CD14-positive monocyte (primary cell): ENCODE data around the gene DIDO1. TPM values are rescaled to one million over a fixed set of nuclear protein-coding genes. Genes with fewer than 3 reads are reported as not detected.

Experiments used
- DNase-seq, 3 donors: peaks; one replicate each; pipeline ENCODE4 v3.0.0-alpha.2; 2011 to 2022
- H2AFZ ChIP-seq: 2 replicates; pipeline ENCODE4 v1.6.0; 2012; ENCODE audit warnings: mild to moderate bottlenecking, low read depth, low read length, inconsistent platforms; ENCODE audit not compliant: insufficient read depth, poor library complexity, severe bottlenecking
- H3K27ac ChIP-seq, 2 donors: 1 replicate in 1 of 2; 2 replicates in 1 of 2; pipeline ENCODE4 v1.5.1; 2012 to 2013; ENCODE audit warnings: low read length in 2 of 2, control low read depth in 1 of 2, inconsistent platforms in 1 of 2, low read depth in 1 of 2, mild to moderate bottlenecking in 1 of 2
- H3K27me3 ChIP-seq, 2 donors: one replicate each; pipeline versions ENCODE4 v1.6.0 to v1.6.1; 2011 to 2013; ENCODE audit warnings: low read length in 2 of 2; ENCODE audit not compliant: control insufficient read depth in 2 of 2, insufficient read depth in 2 of 2
- H3K36me3 ChIP-seq, 2 donors: replicated peaks in 1 of 2; 1 replicate in 1 of 2; 2 replicates in 1 of 2; pipeline versions ENCODE4 v1.5.1 to v1.6.1; 2012 to 2013; ENCODE audit warnings: low read length in 2 of 2, control low read depth in 1 of 2, inconsistent platforms in 1 of 2, mild to moderate bottlenecking in 1 of 2; ENCODE audit not compliant: insufficient read depth in 2 of 2, control insufficient read depth in 1 of 2
- H3K4me1 ChIP-seq, 2 donors: 1 replicate in 1 of 2; 2 replicates in 1 of 2; pipeline versions ENCODE4 v1.5.1 to v1.6.1; 2012 to 2013; ENCODE audit warnings: low read length in 2 of 2, control low read depth in 1 of 2, inconsistent platforms in 1 of 2, mild to moderate bottlenecking in 1 of 2, moderate library complexity in 1 of 2; ENCODE audit not compliant: insufficient read depth in 2 of 2, control insufficient read depth in 1 of 2
- H3K4me2 ChIP-seq: replicated peaks from 2 replicates; pipeline ENCODE3; 2012; ENCODE audit warnings: low read length, moderate library complexity, mild to moderate bottlenecking; ENCODE audit not compliant: poor library complexity, severe bottlenecking; ENCODE audit errors: extremely low read depth
- H3K4me3 ChIP-seq, 3 experiments: fragments of 200-600 bp in 1 of 3; sonication (generic) in 1 of 3; replicated peaks in 1 of 3; 1 replicate in 2 of 3; 2 replicates in 1 of 3; pipeline ENCODE4 v1.5.1; 2011 to 2013; ENCODE audit warnings: low read length in 3 of 3, mild to moderate bottlenecking in 3 of 3, control low read depth in 2 of 3, low read depth in 2 of 3, inconsistent platforms in 1 of 3, moderate library complexity in 1 of 3
- H3K79me2 ChIP-seq: 2 replicates; pipeline ENCODE4 v1.6.0; 2012; ENCODE audit warnings: mild to moderate bottlenecking, control low read depth, inconsistent platforms, low read length, moderate library complexity; ENCODE audit not compliant: insufficient read depth
- H3K9ac ChIP-seq: 2 replicates; pipeline ENCODE4 v1.6.0; 2017; ENCODE audit warnings: low read length, mild to moderate bottlenecking; ENCODE audit not compliant: insufficient read depth, poor library complexity, severe bottlenecking
- H3K9me3 ChIP-seq, 2 donors: replicated peaks in 1 of 2; 1 replicate in 1 of 2; 2 replicates in 1 of 2; pipeline versions ENCODE4 v1.5.1 to v1.6.1; 2012 to 2013; ENCODE audit warnings: low read length in 2 of 2, control low read depth in 1 of 2; ENCODE audit not compliant: control insufficient read depth in 1 of 2, insufficient read depth in 1 of 2
- H4K20me1 ChIP-seq: 2 replicates; pipeline ENCODE4 v1.6.0; 2012; ENCODE audit warnings: mild to moderate bottlenecking, low read length, control low read depth, moderate library complexity; ENCODE audit not compliant: insufficient read depth
- H3K27ac Mint-ChIP-seq, 7 donors: one replicate each; pipeline ENCODE4 v1.8.0; 2020; ENCODE audit warnings: mild to moderate bottlenecking in 7 of 7, mixed read lengths in 7 of 7, moderate library complexity in 6 of 7, inconsistent platforms in 2 of 7
- H3K27me3 Mint-ChIP-seq, 3 donors: one replicate each; pipeline ENCODE4 v1.8.0; 2021 to 2022; ENCODE audit warnings: low read depth in 3 of 3, mild to moderate bottlenecking in 3 of 3, mixed read lengths in 3 of 3, moderate library complexity in 3 of 3, inconsistent platforms in 1 of 3
- H3K36me3 Mint-ChIP-seq, 2 donors: one replicate each; pipeline ENCODE4 v1.8.0; 2020; ENCODE audit warnings: mixed read lengths in 2 of 2, inconsistent platforms in 1 of 2, mild to moderate bottlenecking in 1 of 2
- H3K4me1 Mint-ChIP-seq: one replicate; pipeline ENCODE4 v1.8.0; 2020; ENCODE audit warnings: mild to moderate bottlenecking, mixed read lengths
- H3K4me3 Mint-ChIP-seq, 2 donors: one replicate each; pipeline ENCODE4 v1.8.0; 2020; ENCODE audit warnings: mild to moderate bottlenecking in 2 of 2, mixed read lengths in 2 of 2, moderate library complexity in 1 of 2
- H3K9me3 Mint-ChIP-seq, 7 donors: one replicate each; pipeline ENCODE4 v1.8.0; 2020 to 2022; ENCODE audit warnings: mixed read lengths in 7 of 7, mild to moderate bottlenecking in 6 of 7, moderate library complexity in 6 of 7, inconsistent platforms in 2 of 7
- CTCF ChIP-seq: fragments of 200-600 bp; IDR thresholded peaks from one replicate; pipeline ENCODE4 v1.8.0; 2022; ENCODE audit warnings: antibody characterized with exemption, mild to moderate bottlenecking
- WGBS: methylation state at CpG from one replicate; pipeline ENCODE4 v1.1.5; 2013; ENCODE audit warnings: missing lambda C conversion rate; ENCODE audit not compliant: insufficient coverage; 5-methylcytosine and 5-hydroxymethylcytosine counted together
- intact Hi-C, 2 donors: fragments of 100-400 bp; cut with micrococcal nuclease; formaldehyde crosslinking; loops; one replicate each; pipeline versions ENCODE4 v1.15.0 to v1.15.1; 2023
- polyA plus RNA-seq, 3 donors: library from polyadenylated mRNA; depleted of rRNA in 1 of 3; unstranded in 2 of 3; stranded (reverse) in 1 of 3; fragments of 300-500 nt in 2 of 3; fragments of >200 nt in 1 of 3; fragmentation: Illumina TruSeq in 2 of 3; gene quantifications; 1 replicate in 2 of 3; 2 replicates in 1 of 3; pipeline ENCODE4 v1.2.3, GENCODE V29; 2012 to 2021

Gene DIDO1
- polyA plus RNA-seq, 3 donors, result 8.5 to 23.8 (median 12.9) TPM

DNA sequence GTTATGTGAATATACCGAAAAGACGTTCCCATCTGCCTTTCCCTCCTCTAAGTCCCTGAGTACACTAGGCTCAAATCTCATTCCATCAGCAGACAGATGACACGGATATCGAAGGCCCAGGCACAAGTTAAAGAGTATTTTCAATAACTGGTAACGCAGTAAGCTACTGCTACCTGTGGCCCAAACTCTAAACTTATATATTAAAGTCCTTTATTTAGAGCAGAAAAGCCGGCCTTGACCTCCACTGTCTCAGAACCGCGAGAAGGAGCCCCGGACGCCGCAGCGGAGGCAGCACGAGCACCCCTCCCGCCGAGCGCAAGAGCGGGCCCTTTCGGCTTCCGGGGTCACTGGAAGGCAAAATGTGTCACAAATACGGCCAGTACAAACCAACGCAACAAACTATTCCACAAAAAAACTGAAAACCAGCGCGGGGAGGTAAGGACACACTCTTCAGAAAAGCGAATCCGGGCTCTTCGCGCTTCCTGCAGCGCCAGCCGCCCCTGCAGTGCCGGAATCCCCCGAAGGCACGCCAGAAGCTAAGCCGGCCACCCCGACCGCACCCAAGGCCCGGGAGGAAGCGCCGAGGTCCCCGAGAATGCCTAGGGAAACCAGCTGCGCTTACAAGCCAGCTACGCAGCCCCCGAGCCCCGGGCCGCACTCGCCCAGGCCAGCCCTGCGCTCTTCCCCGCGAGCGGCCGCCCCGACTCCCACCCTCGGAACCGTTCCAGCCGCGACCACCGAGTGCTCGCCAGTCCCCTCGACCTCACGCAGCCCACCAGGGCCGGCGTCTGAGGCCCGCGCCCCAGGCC, 681 bp downstream of the DIDO1 start:
- Mint-ChIP-seq H3K27me3 (no peaks in the 10 kb centered on the region), H3K36me3 (no peaks in the 10 kb centered on the region), H3K4me1 (peaks cover 59% of the 10 kb centered on the region), H3K9me3 (peaks cover 0 to 2% (median 0%) of the 10 kb centered on the region in 7 donors), H3K4me3 (peak overlapping the region; percentile 96 to 97), H3K27ac (peak overlapping the region; percentile 91 to 96 (median 95))
- Histone ChIP-seq H4K20me1 (peaks cover 75% of the 10 kb centered on the region), H3K9ac (peak overlapping the region; percentile 96), H2AFZ (peak overlapping the region; percentile 80), H3K4me3 (peak overlapping the region; percentile 84 to 91 (median 88)), H3K9me3 (no peaks in the 10 kb centered on the region), H3K4me2 (peak overlapping the region; percentile 90), H3K36me3 (no peaks in the 10 kb centered on the region), H3K4me1 (peaks cover 51 to 69% of the 10 kb centered on the region in 2 donors), H3K27me3 (no peaks in the 10 kb centered on the region), H3K27ac (peak overlapping the region; percentile 94 to 97), H3K79me2 (peaks cover 99% of the 10 kb centered on the region)
- no peak for TF ChIP-seq CTCF
- under 1% methylated on average over 56 of the region's 63 CpGs for WGBS
- intact Hi-C loops, result loop anchor here (2.0 to 10.0 kb wide), 2 partner anchors 13 to 131 kb away; partner anchors contain the start of genes GID8 (in 1 of the 2) and MRGBP (in 1 of the 2)
- DNase-seq, result peak in 2 of 3 donors; percentile 30 to 52

DNA sequence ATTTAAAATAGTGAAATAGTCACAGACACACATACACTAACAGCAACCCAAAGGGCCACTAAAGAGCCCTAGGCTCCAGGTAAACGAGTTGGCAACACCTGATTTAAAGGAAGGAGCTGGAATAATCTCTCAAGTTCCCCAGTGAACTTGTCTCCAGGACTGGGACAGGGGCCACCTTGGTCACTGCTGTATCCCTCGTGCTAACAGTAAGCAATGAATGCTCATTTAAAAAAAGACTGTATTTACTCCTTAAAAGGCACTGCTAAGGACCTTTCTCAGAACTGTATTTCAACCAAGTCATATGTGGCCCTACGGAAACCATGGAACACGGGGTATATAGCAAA, 1.3 kb downstream of the DIDO1 start:
- H3K4me2 ChIP-seq, result peak overlapping the region; percentile 90
- 0% methylated on average over 1 of the region's 4 CpGs for WGBS
- no peak overlapping the region for H2AFZ ChIP-seq
- peaks cover 54 to 74% of the 10 kb centered on the region in 2 donors for H3K4me1 ChIP-seq
- peaks cover 99% of the 10 kb centered on the region for H3K79me2 ChIP-seq
- H3K9me3 Mint-ChIP-seq, result peaks cover 0 to 2% (median 0%) of the 10 kb centered on the region in 7 donors
- no peak for TF ChIP-seq CTCF
- peak overlapping the region; percentile 96 for H3K9ac ChIP-seq
- DNase-seq, result no peak
- peak overlapping the region; percentile 96 to 97 for H3K4me3 Mint-ChIP-seq
- H3K36me3 Mint-ChIP-seq, result no peaks in the 10 kb centered on the region
- H4K20me1 ChIP-seq, result peaks cover 75% of the 10 kb centered on the region
- no peaks in the 10 kb centered on the region for H3K27me3 ChIP-seq
- peak overlapping the region; percentile 94 to 97 for H3K27ac ChIP-seq
- H3K9me3 ChIP-seq, result no peaks in the 10 kb centered on the region
- no peaks in the 10 kb centered on the region for H3K27me3 Mint-ChIP-seq
- H3K36me3 ChIP-seq, result no peaks in the 10 kb centered on the region
- H3K4me3 ChIP-seq, result peak overlapping the region; percentile 84 to 91 (median 88)
- H3K27ac Mint-ChIP-seq, result peak overlapping the region; percentile 91 to 96 (median 95)
- intact Hi-C loops, result loop anchor here (2.0 to 10.0 kb wide), 2 partner anchors 14 to 130 kb away; partner anchors contain the start of genes GID8 (in 1 of the 2) and MRGBP (in 1 of the 2)
- H3K4me1 Mint-ChIP-seq, result peaks cover 61% of the 10 kb centered on the region
